ENCODE data around the gene UBASH3A. TPM values are rescaled to one million over a fixed set of nuclear protein-coding genes. Genes with fewer than 3 reads are reported as not detected.

Gene UBASH3A
- total RNA-seq, 2 experiments from 2014 or later = 59.7 to 60.8 TPM

DNA sequence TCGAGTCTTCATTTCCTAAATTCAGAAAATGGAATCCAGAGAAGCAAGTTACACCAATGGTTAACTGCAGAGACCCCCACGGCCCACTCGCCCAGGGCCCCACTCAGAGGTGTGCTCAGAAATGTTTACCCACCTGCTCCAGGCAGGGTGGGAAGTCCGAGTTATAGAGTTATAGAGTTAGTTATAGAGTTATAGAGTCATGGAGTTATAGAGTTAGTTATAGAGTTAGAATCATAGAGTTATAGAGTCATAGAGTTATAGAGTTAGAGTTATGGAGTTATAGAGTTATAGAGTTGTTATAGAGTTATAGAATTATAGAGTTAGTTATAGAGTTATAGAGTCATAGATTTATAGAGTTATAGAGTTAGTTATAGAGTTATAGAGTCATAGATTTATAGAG lies 31.7 kb downstream of the UBASH3A start:
- no peaks in the 10 kb centered on the region for H3K27me3 ChIP-seq (ENCODE audit: control insufficient read depth in 1 of 2, insufficient read depth in 2 of 2, low read length in 2 of 2)
- H3K4me3 ChIP-seq (ENCODE audit: low read length) = no peak overlapping the region
- Mint-ChIP-seq H3K27me3 (no peaks in the 10 kb centered on the region), H3K27ac (peak overlapping the region; percentile 89), H3K4me1 (ENCODE audit: low read depth) (peaks cover 57% of the 10 kb centered on the region), H3K4me3 (no peak overlapping the region), H3K36me3 (ENCODE audit: low read depth) (peaks cover 100% of the 10 kb centered on the region), H3K9me3 (no peaks in the 10 kb centered on the region)
- ATAC-seq (ENCODE audit: poor library complexity) = no peak
- DNase-seq = no peak
- POLR2A ChIA-PET = interaction anchor here (1.2 to 2.2 kb wide), 5 partner anchors 10 to 32 kb away, joined by 3 to 10 read pairs (median 6); partner anchors contain the start of gene UBASH3A
- H3K27ac ChIP-seq (ENCODE audit: low read depth in 1 of 2, low read length in 2 of 2) = no peak overlapping the region
- intact Hi-C loops (cut with DNase I, micrococcal nuclease) = loop anchor here in 1 of 2 experiments (5.0 kb wide), 1 partner anchor 38 kb away; the partner anchor contains the start of gene TMPRSS3
- peaks cover 98% of the 10 kb centered on the region for H3K36me3 ChIP-seq (ENCODE audit: insufficient read depth, low read length)
- peaks cover 36% of the 10 kb centered on the region for H3K4me1 ChIP-seq (ENCODE audit: insufficient read depth, low read length)
- H3K9me3 ChIP-seq (ENCODE audit: control insufficient read depth in 1 of 2, insufficient read depth in 1 of 2, low read length in 2 of 2) = peaks cover 0 to 5% of the 10 kb centered on the region in 2 experiments
- CTCF ChIA-PET = no interaction called here
- TF ChIP-seq, protein P1, sequence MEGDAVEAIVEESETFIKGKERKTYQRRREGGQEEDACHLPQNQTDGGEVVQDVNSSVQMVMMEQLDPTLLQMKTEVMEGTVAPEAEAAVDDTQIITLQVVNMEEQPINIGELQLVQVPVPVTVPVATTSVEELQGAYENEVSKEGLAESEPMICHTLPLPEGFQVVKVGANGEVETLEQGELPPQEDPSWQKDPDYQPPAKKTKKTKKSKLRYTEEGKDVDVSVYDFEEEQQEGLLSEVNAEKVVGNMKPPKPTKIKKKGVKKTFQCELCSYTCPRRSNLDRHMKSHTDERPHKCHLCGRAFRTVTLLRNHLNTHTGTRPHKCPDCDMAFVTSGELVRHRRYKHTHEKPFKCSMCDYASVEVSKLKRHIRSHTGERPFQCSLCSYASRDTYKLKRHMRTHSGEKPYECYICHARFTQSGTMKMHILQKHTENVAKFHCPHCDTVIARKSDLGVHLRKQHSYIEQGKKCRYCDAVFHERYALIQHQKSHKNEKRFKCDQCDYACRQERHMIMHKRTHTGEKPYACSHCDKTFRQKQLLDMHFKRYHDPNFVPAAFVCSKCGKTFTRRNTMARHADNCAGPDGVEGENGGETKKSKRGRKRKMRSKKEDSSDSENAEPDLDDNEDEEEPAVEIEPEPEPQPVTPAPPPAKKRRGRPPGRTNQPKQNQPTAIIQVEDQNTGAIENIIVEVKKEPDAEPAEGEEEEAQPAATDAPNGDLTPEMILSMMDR (IDR thresholded peaks at IDR 0.05) = no peak

- TF ChIP-seq, protein P1 (IDR thresholded peaks at IDR 0.05) = no peak
- Mint-ChIP-seq H3K9me3 (no peaks in the 10 kb centered on the region), H3K27me3 (no peaks in the 10 kb centered on the region), H3K27ac (peak overlapping the region; percentile 89), H3K36me3 (ENCODE audit: low read depth) (peaks cover 100% of the 10 kb centered on the region), H3K4me3 (no peak overlapping the region), H3K4me1 (ENCODE audit: low read depth) (peaks cover 61% of the 10 kb centered on the region)
- Histone ChIP-seq H3K36me3 (ENCODE audit: insufficient read depth, low read length) (peaks cover 97% of the 10 kb centered on the region), H3K9me3 (ENCODE audit: control insufficient read depth in 1 of 2, insufficient read depth in 1 of 2, low read length in 2 of 2) (peaks cover 0 to 5% of the 10 kb centered on the region in 2 experiments), H3K4me3 (ENCODE audit: low read length) (no peak overlapping the region), H3K4me1 (ENCODE audit: insufficient read depth, low read length) (peaks cover 34% of the 10 kb centered on the region), H3K27ac (ENCODE audit: low read depth in 1 of 2, low read length in 2 of 2) (no peak overlapping the region), H3K27me3 (ENCODE audit: control insufficient read depth in 1 of 2, insufficient read depth in 2 of 2, low read length in 2 of 2) (no peaks in the 10 kb centered on the region)
- intact Hi-C loops (cut with DNase I, micrococcal nuclease) = loop anchor here in 1 of 2 experiments (5.0 kb wide), 1 partner anchor 39 kb away; the partner anchor contains the start of gene TMPRSS3
- CTCF ChIA-PET = interaction anchor here (1.2 kb wide), 1 partner anchor 15 kb away, joined by 3 read pairs; no protein-coding TSS in a partner anchor
- POLR2A ChIA-PET = interaction anchor here (1.0 to 2.2 kb wide), 3 partner anchors 11 to 32 kb away, joined by 3 to 6 read pairs (median 4); no protein-coding TSS in a partner anchor
- DNase-seq = no peak
- no peak for ATAC-seq (ENCODE audit: poor library complexity)
Measured at GRCh38 chr21:42435833-42436232, 32.1 kb downstream of the UBASH3A start.

DNA sequence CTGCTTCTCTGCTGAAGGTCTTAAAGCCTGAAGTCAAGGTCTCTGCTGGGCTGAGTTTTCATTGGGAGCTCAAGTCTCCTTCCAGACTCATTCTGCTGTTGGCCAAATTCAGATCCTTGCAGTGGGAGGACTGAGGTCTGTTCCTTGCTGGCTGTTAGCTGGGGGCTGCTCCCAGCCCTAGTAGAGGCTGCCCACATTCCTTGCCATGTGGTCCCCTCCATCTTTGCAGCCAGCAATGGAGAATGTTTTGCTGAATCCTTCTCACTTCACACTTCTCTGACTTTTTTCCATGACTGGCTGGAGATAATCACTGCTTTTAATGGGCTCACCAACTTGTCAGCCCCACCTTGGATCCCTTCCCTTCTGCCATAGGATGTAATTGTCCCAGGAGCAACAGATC lies 33.2 kb downstream of the UBASH3A start:
- peaks cover 100% of the 10 kb centered on the region for H3K36me3 Mint-ChIP-seq (ENCODE audit: low read depth)
- TF ChIP-seq, protein P1 (IDR thresholded peaks at IDR 0.05) = no peak
- no peak for DNase-seq
- H3K9me3 Mint-ChIP-seq = no peaks in the 10 kb centered on the region
- no peak overlapping the region for H3K4me3 ChIP-seq (ENCODE audit: low read length)
- peak overlapping the region; percentile 89 for H3K27ac Mint-ChIP-seq
- ChIA-PET CTCF (interaction anchor here (1.2 kb wide), 1 partner anchor 16 kb away, joined by 3 read pairs; no protein-coding TSS in a partner anchor), POLR2A (interaction anchor here (1.8 to 2.2 kb wide), 2 partner anchors 12 to 13 kb away, joined by 4 to 6 read pairs; no protein-coding TSS in a partner anchor)
- no peaks in the 10 kb centered on the region for H3K27me3 Mint-ChIP-seq
- peaks cover 31% of the 10 kb centered on the region for H3K4me1 ChIP-seq (ENCODE audit: insufficient read depth, low read length)
- ATAC-seq (ENCODE audit: poor library complexity) = no peak
- H3K27me3 ChIP-seq (ENCODE audit: control insufficient read depth in 1 of 2, insufficient read depth in 2 of 2, low read length in 2 of 2) = no peaks in the 10 kb centered on the region
- H3K9me3 ChIP-seq (ENCODE audit: control insufficient read depth in 1 of 2, insufficient read depth in 1 of 2, low read length in 2 of 2) = peaks cover 0 to 5% of the 10 kb centered on the region in 2 experiments
- H3K27ac ChIP-seq (ENCODE audit: low read depth in 1 of 2, low read length in 2 of 2) = peak overlapping the region in 1 of 2 donors; percentile 5
- peaks cover 96% of the 10 kb centered on the region for H3K36me3 ChIP-seq (ENCODE audit: insufficient read depth, low read length)
- intact Hi-C loops (cut with DNase I, micrococcal nuclease) = loop anchor here in 1 of 2 experiments (5.0 kb wide), 1 partner anchor 40 kb away; the partner anchor contains the start of gene TMPRSS3
- no peak overlapping the region for H3K4me3 Mint-ChIP-seq
- H3K4me1 Mint-ChIP-seq (ENCODE audit: low read depth) = peaks cover 65% of the 10 kb centered on the region

Measured in CD4-positive, alpha-beta T cell (primary cell).